ENCODE results near the gene KIF16B.

KIF16B gene

DNA sequence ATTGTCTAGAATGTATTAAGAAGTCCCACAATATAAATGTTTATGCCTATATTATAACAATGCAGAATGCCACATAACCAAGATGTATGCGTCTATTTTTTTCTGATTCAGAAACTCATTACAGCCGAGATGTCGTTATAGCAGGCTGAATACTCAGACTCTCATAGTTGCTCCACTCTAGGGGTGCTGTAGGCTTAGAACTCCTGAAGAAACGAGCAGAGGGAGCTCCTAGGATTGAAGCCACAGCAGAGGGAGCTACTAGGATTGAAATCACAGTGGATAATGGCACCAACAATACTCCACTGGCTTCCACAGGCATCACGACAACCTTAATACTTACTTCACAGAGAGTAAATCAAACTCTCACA lies 208.9 kb downstream of the KIF16B start:
- H3K27ac ChIP-seq, result no peak overlapping the region
- no peak for DNase-seq
- no peaks in the 10 kb centered on the region for H3K9me3 ChIP-seq (ENCODE audit: severe bottlenecking)
- H3K36me3 ChIP-seq, result no peaks in the 10 kb centered on the region; the same call in 1 of the 2 replicates
- TF ChIP-seq CTCF (IDR thresholded peaks at IDR 0.05; ENCODE audit: low read depth, low read length), result no peak
- H3K27me3 ChIP-seq (ENCODE audit: insufficient read depth, low read depth, severe bottlenecking), result no peaks in the 10 kb centered on the region
- H3K4me3 ChIP-seq (ENCODE audit: low read depth, low read length), result no peak overlapping the region

DNA sequence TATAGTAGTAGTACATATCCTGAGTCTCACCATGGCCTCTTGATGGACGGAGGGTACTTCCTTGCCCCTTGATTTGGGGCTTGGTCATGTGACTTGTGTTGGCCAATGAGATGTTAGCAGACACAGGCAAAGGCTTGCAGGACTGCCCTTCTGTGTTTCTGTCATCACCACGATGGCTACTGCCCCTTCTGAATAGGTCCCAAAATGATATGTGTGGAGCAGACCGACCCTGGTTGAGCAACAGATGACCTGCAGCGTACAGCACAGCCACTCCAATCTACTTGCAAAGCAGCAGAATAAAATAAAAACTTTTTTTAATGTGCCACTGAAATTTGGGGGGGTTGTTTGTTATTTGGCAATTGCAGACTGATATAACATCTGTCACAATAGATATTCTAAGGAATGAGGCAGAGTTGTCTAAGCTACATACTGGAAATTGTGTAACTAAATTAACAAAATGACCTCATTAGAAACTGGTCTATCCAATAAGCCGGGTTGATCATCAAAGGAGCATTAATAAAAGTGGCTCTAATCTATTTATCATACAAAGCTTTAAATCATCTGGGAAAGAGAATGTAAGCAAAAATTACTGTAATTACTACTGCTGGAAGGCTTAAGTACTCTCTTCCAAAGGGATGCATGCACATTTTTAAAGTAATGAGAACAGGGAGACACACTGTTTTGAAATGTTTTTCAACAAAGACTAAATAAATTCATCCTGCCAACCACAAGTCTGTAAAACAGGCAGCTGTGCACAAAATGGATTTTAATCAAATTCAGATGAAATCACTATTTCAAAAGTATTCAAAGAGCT lies 209.5 kb downstream of the KIF16B start:
- H3K27me3 ChIP-seq (ENCODE audit: insufficient read depth, low read depth, severe bottlenecking), result no peaks in the 10 kb centered on the region
- no peak overlapping the region for H3K4me3 ChIP-seq (ENCODE audit: low read depth, low read length)
- no peak overlapping the region for H3K27ac ChIP-seq
- no peaks in the 10 kb centered on the region; the same call in 1 of the 2 replicates for H3K36me3 ChIP-seq
- TF ChIP-seq CTCF (IDR thresholded peaks at IDR 0.05; ENCODE audit: low read depth, low read length), result no peak
- no peaks in the 10 kb centered on the region for H3K9me3 ChIP-seq (ENCODE audit: severe bottlenecking)
- DNase-seq, result no peak

- no peak for TF ChIP-seq CTCF (IDR thresholded peaks at IDR 0.05; ENCODE audit: low read depth, low read length)
- Histone ChIP-seq H3K9me3 (ENCODE audit: severe bottlenecking) (no peaks in the 10 kb centered on the region), H3K27ac (no peak overlapping the region), H3K27me3 (ENCODE audit: insufficient read depth, low read depth, severe bottlenecking) (no peaks in the 10 kb centered on the region), H3K36me3 (no peaks in the 10 kb centered on the region), H3K4me3 (ENCODE audit: low read depth, low read length) (no peak overlapping the region)
- no peak for DNase-seq
Measured at GRCh38 chr20:16362642-16363041, 210.6 kb downstream of the KIF16B start.

DNA sequence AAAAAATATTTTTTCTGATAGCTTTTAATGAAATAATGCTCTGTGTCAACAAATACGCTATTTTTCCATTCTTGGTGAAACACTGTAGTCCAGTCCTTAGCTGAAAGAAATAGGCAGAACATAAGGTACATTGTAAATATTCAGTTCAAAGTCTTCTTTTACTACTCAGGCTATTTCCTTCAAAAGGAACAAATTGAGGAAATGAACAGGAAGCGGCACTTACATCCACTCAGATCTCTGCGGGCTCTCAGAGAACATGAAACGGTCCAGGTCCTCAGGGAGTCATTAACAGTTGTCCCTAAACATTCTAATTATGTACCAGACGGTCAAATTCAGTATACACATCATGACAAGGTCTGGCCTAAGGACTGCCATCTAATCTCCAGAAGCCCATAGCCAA lies 212.6 kb downstream of the KIF16B start:
- Histone ChIP-seq H3K4me3 (ENCODE audit: low read depth, low read length) (no peak overlapping the region), H3K27me3 (ENCODE audit: insufficient read depth, low read depth, severe bottlenecking) (no peaks in the 10 kb centered on the region), H3K36me3 (no peaks in the 10 kb centered on the region), H3K9me3 (ENCODE audit: severe bottlenecking) (no peaks in the 10 kb centered on the region), H3K27ac (no peak overlapping the region)
- TF ChIP-seq CTCF (IDR thresholded peaks at IDR 0.05; ENCODE audit: low read depth, low read length), result no peak
- no peak for DNase-seq

GRCh38 chr20:16353417-16353781 lies 219.8 kb downstream of the KIF16B start:
- Histone ChIP-seq H3K27me3 (ENCODE audit: insufficient read depth, low read depth, severe bottlenecking) (no peaks in the 10 kb centered on the region), H3K4me3 (ENCODE audit: low read depth, low read length) (no peak overlapping the region), H3K36me3 (no peaks in the 10 kb centered on the region), H3K27ac (no peak overlapping the region), H3K9me3 (ENCODE audit: severe bottlenecking) (no peaks in the 10 kb centered on the region)
- no peak for DNase-seq
- no peak for TF ChIP-seq CTCF (IDR thresholded peaks at IDR 0.05; ENCODE audit: low read depth, low read length)

All from WERI-Rb-1 (cell line).